Measurements from ENCODE around the gene CPT1B.
A peak's percentile ranks its signal among the peaks of the same experiment; 100 is the strongest.
"Not testable (repeated sequence)": the region's sequence is repeated elsewhere in the genome, so short reads cannot be mapped to it uniquely, and the experiment has no call there.

CPT1B gene

GRCh38 chr22:50523806-50524675, 54.2 kb downstream of the CPT1B start:
- no peak for TF ChIP-seq ZFX (IDR thresholded peaks at IDR 0.05; ENCODE audit: borderline replicate concordance)
- TF ChIP-seq, protein P1, sequence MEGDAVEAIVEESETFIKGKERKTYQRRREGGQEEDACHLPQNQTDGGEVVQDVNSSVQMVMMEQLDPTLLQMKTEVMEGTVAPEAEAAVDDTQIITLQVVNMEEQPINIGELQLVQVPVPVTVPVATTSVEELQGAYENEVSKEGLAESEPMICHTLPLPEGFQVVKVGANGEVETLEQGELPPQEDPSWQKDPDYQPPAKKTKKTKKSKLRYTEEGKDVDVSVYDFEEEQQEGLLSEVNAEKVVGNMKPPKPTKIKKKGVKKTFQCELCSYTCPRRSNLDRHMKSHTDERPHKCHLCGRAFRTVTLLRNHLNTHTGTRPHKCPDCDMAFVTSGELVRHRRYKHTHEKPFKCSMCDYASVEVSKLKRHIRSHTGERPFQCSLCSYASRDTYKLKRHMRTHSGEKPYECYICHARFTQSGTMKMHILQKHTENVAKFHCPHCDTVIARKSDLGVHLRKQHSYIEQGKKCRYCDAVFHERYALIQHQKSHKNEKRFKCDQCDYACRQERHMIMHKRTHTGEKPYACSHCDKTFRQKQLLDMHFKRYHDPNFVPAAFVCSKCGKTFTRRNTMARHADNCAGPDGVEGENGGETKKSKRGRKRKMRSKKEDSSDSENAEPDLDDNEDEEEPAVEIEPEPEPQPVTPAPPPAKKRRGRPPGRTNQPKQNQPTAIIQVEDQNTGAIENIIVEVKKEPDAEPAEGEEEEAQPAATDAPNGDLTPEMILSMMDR (IDR thresholded peaks at IDR 0.05) = no peak
- H3K27ac ChIP-seq = peak overlapping the region; percentile 99

GRCh38 chr22:50523458-50523805, 54.8 kb downstream of the CPT1B start:
- H3K27ac ChIP-seq = peak overlapping the region; percentile 99
- TF ChIP-seq, protein P1 (IDR thresholded peaks at IDR 0.05) = no peak
- no peak for TF ChIP-seq ZFX (IDR thresholded peaks at IDR 0.05; ENCODE audit: borderline replicate concordance)

DNA sequence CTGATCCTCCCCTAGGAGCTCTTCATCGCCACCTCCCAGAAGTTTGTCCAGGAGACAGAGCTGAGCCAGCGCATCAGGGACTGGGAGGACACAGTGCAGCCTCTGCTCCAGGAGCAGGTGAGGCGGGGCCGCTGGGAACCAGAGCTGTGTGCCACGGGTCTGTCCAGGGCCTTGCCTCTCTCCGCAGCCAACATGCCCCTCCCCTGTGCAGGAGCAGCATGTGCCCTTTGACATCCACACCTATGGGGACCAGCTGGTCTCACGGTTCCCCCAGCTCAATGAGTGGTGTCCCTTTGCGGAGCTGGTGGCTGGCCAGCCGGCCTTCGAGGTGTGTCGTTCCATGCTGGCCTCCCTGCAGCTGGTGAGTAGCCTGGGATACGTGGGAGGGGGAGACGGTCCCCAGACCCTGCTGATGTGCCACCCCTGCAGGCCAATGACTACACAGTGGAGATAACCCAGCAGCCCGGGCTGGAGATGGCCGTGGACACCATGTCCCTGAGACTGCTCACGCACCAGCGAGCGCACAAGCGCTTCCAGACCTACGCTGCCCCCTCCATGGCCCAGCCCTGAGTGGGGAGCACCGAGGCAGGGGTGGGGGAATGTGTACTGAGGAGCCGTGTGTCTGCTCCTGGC, 55.3 kb downstream of the CPT1B start:
- TF ChIP-seq, protein P1 (IDR thresholded peaks at IDR 0.05) = no peak
- no peak for TF ChIP-seq ZFX (IDR thresholded peaks at IDR 0.05; ENCODE audit: borderline replicate concordance)
- peak overlapping the region; percentile 99 for H3K27ac ChIP-seq

DNA sequence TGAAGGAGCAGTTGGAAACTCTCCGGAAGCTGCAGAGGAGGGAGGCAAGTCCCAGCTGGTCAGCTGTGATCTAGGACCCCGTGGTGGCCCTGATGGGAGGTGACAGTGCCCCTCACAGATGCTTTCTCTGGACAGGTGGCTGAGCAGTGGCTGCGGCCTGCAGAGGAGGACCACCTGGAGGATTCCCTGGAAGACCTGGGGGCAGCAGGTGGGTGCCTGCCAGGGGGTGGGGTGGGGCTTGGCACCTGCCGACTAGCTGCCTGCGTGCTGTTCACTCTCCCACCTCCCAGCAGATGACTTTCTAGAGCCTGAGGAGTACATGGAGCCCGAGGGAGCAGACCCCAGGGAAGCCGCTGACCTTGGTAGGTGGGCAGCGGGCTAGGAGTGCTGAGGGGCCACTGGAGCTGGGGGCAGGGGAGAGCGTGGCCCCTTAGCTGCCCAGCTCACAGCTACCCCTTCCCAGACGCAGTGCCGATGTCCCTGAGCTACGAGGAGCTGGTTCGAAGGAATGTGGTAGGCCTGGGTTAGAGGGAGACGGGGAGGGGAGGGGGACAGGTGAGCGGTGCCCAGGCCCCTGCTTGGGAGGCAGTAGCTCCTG, 55.9 kb downstream of the CPT1B start:
- H3K27ac ChIP-seq = no peak overlapping the region
- TF ChIP-seq ZFX (IDR thresholded peaks at IDR 0.05; ENCODE audit: borderline replicate concordance) = no peak
- TF ChIP-seq, protein P1 (IDR thresholded peaks at IDR 0.05) = no peak

DNA sequence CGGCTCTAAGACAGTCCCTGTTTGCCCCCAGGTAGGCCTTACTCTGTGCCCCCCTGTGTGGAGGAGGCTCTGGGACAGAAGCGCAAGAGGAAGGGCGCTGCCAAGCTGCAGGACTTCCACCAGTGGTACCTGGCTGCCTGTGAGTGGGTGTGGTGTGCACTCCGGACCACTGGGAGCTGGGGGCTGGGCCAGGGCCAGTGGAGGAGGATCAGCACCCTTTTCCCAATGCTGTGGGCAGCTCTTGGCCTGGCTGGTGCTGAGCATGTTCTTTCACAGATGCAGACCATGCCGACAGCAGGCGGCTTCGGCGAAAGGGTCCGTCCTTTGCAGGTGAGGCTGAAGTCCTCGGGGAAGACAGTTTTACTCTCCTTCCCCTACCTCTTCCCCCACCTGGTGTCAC, 56.5 kb downstream of the CPT1B start:
- TF ChIP-seq, protein P1 (IDR thresholded peaks at IDR 0.05) = no peak
- no peak for TF ChIP-seq ZFX (IDR thresholded peaks at IDR 0.05; ENCODE audit: borderline replicate concordance)
- H3K27ac ChIP-seq = no peak overlapping the region

DNA sequence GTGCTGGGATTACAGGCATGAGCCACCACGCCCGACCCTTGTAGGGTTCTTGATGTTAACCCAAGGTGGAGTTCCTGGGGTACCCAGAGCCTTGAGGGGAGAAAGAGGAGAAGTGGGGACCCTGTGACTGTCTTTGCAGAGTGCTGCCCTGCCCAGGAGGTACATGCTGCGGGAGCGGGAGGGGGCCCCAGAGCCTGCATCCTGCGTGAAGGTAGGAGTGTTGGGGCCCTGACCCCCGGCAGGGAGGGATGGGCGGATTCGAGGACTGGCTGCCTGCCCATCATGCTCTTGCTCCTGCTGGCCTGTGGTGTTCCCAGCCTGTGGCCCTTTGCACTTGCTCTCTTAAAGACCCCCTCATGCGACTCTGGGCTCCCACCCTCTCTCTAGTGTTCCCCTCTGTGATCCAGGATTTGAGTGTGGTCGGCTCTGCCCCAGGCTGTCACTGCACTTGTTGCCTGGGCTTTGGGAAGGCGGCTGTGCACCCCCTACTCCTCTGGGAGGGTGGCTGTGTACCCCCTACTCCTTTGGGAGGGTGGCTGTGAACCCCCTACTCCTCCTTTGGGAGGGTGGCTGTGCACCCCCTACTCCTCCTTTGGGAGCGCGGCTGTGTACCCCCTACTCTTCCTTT, 57.3 kb downstream of the CPT1B start:
- H3K27ac ChIP-seq = no peak overlapping the region
- no peak for TF ChIP-seq ZFX (IDR thresholded peaks at IDR 0.05; ENCODE audit: borderline replicate concordance)
- TF ChIP-seq, protein P1 (IDR thresholded peaks at IDR 0.05) = no peak

- H3K27ac ChIP-seq = not testable (repeated sequence)
Measured at GRCh38 chr22:50520184-50520583, 58.0 kb downstream of the CPT1B start.

Measured in 22Rv1 (cell line).